Measurements from ENCODE around the gene WDR81. TPM values are rescaled to one million over a fixed set of nuclear protein-coding genes. Genes with fewer than 3 reads are reported as not detected.
"Not testable (repeated sequence)": the region's sequence is repeated elsewhere in the genome, so short reads cannot be mapped to it uniquely, and the experiment has no call there.

The WDR81 gene
- total and polyA plus RNA-seq, 10 of the 15 experiments (the other 5 are each of a cell fraction or from before 2014, with no cell fraction given) = 0.13 to 22.4 (median 7.3) TPM; not detected in 1

- no peak for TF ChIP-seq ATF3 (IDR thresholded peaks at IDR 0.05; ENCODE audit: borderline replicate concordance, extremely low read depth, low read depth, low read length)
Measured at GRCh38 chr17:1697681-1698080, 26.8 kb upstream of the WDR81 start (continued).

GRCh38 chr17:1699891-1700290 lies 24.6 kb upstream of the WDR81 start:
- H3K9me3 ChIP-seq (replicated peaks; ENCODE audit: control insufficient read depth, insufficient read depth, low read length); FAIRE-seq; H3K27ac ChIP-seq (ENCODE audit: control insufficient read depth, insufficient read depth); in situ Hi-C loops (cut with MboI); H3K9ac ChIP-seq (ENCODE audit: control insufficient read depth, insufficient read depth, low read length); SMC1A ChIA-PET (ENCODE audit: uncharacterized antibody, unreplicated experiment); H3K36me3 ChIP-seq (ENCODE audit: control insufficient read depth in 2 of 2, insufficient read depth in 2 of 2, low read length in 1 of 2); RAD21 ChIA-PET (ENCODE audit: unreplicated experiment); H3K79me2 ChIP-seq (ENCODE audit: control insufficient read depth, insufficient read depth, low read length); intact Hi-C loops (cut with micrococcal nuclease; ENCODE audit: unreplicated experiment); H3K4me3 ChIP-seq; BruUV-seq (replicated peaks); H3K27me3 ChIP-seq (replicated peaks in 1 of 2; ENCODE audit: control insufficient read depth in 2 of 2, insufficient read depth in 2 of 2, low read length in 1 of 2); H4K20me1 ChIP-seq (ENCODE audit: control insufficient read depth, insufficient read depth); H2AFZ ChIP-seq (ENCODE audit: control insufficient read depth, low read depth, low read length); H3K4me1 ChIP-seq (ENCODE audit: control insufficient read depth, insufficient read depth, low read length); ATAC-seq; H3K4me2 ChIP-seq (ENCODE audit: control insufficient read depth, insufficient read depth); DNase-seq (ENCODE audit: low read depth, low spot score); POLR2A ChIA-PET: not testable (repeated sequence)
- CTCF ChIA-PET = interaction anchor here (1.3 kb wide), 1 partner anchor 31 kb away, joined by 4 read pairs; no protein-coding TSS in a partner anchor
- 51% methylated on average over 5 of the region's 5 CpGs for WGBS (ENCODE audit: insufficient coverage, insufficient replicate concordance, low lambda C conversion rate, missing lambda C conversion rate)

- BruUV-seq (replicated peaks) = no TSS peak
- intact Hi-C loops (cut with micrococcal nuclease; ENCODE audit: unreplicated experiment) = no loop called here
- Histone ChIP-seq H3K9ac (ENCODE audit: control insufficient read depth, insufficient read depth, low read length) (no peak overlapping the region), H3K79me2 (ENCODE audit: control insufficient read depth, insufficient read depth, low read length) (no peaks in the 10 kb centered on the region), H3K27ac (ENCODE audit: control insufficient read depth, insufficient read depth) (no peak overlapping the region), H4K20me1 (ENCODE audit: control insufficient read depth, insufficient read depth) (no peaks in the 10 kb centered on the region), H3K36me3 (ENCODE audit: control insufficient read depth in 2 of 2, insufficient read depth in 2 of 2, low read length in 1 of 2) (no peaks in the 10 kb centered on the region), H2AFZ (ENCODE audit: control insufficient read depth, low read depth, low read length) (no peak overlapping the region), H3K4me3 (no peak overlapping the region), H3K9me3 (replicated peaks; ENCODE audit: control insufficient read depth, insufficient read depth, low read length) (no peaks in the 10 kb centered on the region), H3K4me2 (ENCODE audit: control insufficient read depth, insufficient read depth) (no peak overlapping the region), H3K27me3 (replicated peaks in 1 of 2; ENCODE audit: control insufficient read depth in 2 of 2, insufficient read depth in 2 of 2, low read length in 1 of 2) (peaks cover 0 to 1% of the 10 kb centered on the region in 2 experiments; a peak in 2 of 4 replicates), H3K4me1 (ENCODE audit: control insufficient read depth, insufficient read depth, low read length) (no peaks in the 10 kb centered on the region; the same call in 1 of the 2 replicates)
- no peak for TF ChIP-seq PAX5 (IDR thresholded peaks at IDR 0.05; ENCODE audit: borderline replicate concordance, low read depth, low read length)
- no peak for TF ChIP-seq BRCA1 (IDR thresholded peaks at IDR 0.05; ENCODE audit: low read depth, low read length)
- TF ChIP-seq ZNF217 (IDR thresholded peaks at IDR 0.05) = no peak
- TF ChIP-seq ATF3 (IDR thresholded peaks at IDR 0.05; ENCODE audit: borderline replicate concordance, extremely low read depth, low read depth, low read length) = no peak
- TF ChIP-seq ELK1 (IDR thresholded peaks at IDR 0.05; ENCODE audit: low read depth, low read length) = no peak
- TF ChIP-seq EED (IDR thresholded peaks at IDR 0.05; ENCODE audit: low read depth) = no peak
- no peak for TF ChIP-seq HDGF (IDR thresholded peaks at IDR 0.05)
- TF ChIP-seq BCL11A (IDR thresholded peaks at IDR 0.05; ENCODE audit: low read depth, low read length) = no peak
- no peak for TF ChIP-seq TBL1XR1 (IDR thresholded peaks at IDR 0.05; ENCODE audit: low read depth, low read length)
- TF ChIP-seq RELA (IDR thresholded peaks at IDR 0.05; ENCODE audit: borderline replicate concordance, partially characterized antibody) = no peak
- ChIA-PET POLR2A (interaction anchor here (0.6 kb wide), 1 partner anchor 49 kb away, joined by 5 read pairs; no protein-coding TSS in a partner anchor), SMC1A (ENCODE audit: uncharacterized antibody, unreplicated experiment) (no interaction called here), RAD21 (ENCODE audit: unreplicated experiment) (no interaction called here), CTCF (interaction anchor here (1.0 kb wide), 1 partner anchor 29 kb away, joined by 3 read pairs; no protein-coding TSS in a partner anchor)
- FAIRE-seq = no peak
- DNase-seq (ENCODE audit: low read depth, low spot score) = no peak
- 48% methylated on average over 4 of the region's 4 CpGs for WGBS (ENCODE audit: insufficient coverage, insufficient replicate concordance, low lambda C conversion rate, missing lambda C conversion rate)
- no peak for ATAC-seq
- in situ Hi-C loops (cut with MboI) = no loop called here
Measured at GRCh38 chr17:1703063-1703462, 21.4 kb upstream of the WDR81 start.

Data from GM12878 (cell line).